Bronchial epithelial cell (primary cell): Measurements from ENCODE around the gene TXNL4A. TPM values are rescaled to one million over a fixed set of nuclear protein-coding genes. Genes with fewer than 3 reads are reported as not detected.
"Not testable (repeated sequence)": the region's sequence is repeated elsewhere in the genome, so short reads cannot be mapped to it uniquely, and the experiment has no call there.

Experiments
- DNase-seq: peaks from one replicate; pipeline ENCODE4 v3.0.0-alpha.2; 2010; ENCODE audit warnings: low read depth
- FAIRE-seq: peaks from 2 replicates; lab custom pipeline; 2011; peaks lifted over from hg19 to GRCh38; lab: Jason Lieb, UNC
- H3K27me3 ChIP-seq: 2 replicates; pipeline ENCODE4 v1.5.1; 2011; ENCODE audit warnings: low read length; ENCODE audit not compliant: control insufficient read depth, insufficient read depth
- H3K36me3 ChIP-seq: 2 replicates; pipeline ENCODE4 v1.5.1; 2011; ENCODE audit warnings: low read length; ENCODE audit not compliant: control insufficient read depth, insufficient read depth
- H3K4me3 ChIP-seq: 2 replicates; pipeline ENCODE4 v1.5.1; 2011; ENCODE audit warnings: mild to moderate bottlenecking, low read depth, low read length, control low read depth
- total RNA-seq: library from RNA; depleted of rRNA; stranded (reverse); fragments of >200 nt; gene quantifications from 2 replicates; pipeline ENCODE4 v1.2.1, GENCODE V29; 2014
- TF ChIP-seq, protein P1 (sequence below): IDR thresholded peaks from 2 replicates; pipeline ENCODE4 v1.5.1; 2011; ENCODE audit warnings: mild to moderate bottlenecking, moderate library complexity, low read length, control low read depth, inconsistent platforms; ENCODE audit not compliant: insufficient read depth, severe bottlenecking

TXNL4A gene
- total RNA-seq, 1 donor from 2014 or later = 44.0 TPM

DNA sequence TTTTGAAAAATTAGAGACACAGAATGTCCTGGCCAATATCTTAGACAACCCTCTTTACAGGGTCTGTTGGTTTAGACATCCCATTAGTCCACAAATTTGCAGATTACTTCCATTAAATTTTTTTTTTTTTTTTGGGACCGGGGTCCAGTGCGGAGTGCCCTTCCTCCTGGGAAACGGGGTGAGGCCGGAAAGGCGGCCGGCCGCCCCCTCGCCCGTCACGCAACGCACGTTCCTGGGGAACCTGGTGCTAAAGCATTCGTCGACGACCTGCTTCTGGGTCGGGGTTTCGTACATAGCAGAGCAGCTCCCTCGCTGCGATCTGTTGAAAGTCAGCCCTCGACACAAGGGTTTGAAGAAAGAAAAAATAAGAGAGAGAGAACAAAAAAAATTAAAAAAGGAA, 24.4 kb upstream of the TXNL4A start:
- DNase-seq (no peak), FAIRE-seq (no peak)
- TF ChIP-seq, protein P1, sequence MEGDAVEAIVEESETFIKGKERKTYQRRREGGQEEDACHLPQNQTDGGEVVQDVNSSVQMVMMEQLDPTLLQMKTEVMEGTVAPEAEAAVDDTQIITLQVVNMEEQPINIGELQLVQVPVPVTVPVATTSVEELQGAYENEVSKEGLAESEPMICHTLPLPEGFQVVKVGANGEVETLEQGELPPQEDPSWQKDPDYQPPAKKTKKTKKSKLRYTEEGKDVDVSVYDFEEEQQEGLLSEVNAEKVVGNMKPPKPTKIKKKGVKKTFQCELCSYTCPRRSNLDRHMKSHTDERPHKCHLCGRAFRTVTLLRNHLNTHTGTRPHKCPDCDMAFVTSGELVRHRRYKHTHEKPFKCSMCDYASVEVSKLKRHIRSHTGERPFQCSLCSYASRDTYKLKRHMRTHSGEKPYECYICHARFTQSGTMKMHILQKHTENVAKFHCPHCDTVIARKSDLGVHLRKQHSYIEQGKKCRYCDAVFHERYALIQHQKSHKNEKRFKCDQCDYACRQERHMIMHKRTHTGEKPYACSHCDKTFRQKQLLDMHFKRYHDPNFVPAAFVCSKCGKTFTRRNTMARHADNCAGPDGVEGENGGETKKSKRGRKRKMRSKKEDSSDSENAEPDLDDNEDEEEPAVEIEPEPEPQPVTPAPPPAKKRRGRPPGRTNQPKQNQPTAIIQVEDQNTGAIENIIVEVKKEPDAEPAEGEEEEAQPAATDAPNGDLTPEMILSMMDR = no peak
- H3K36me3 ChIP-seq = no peaks in the 10 kb centered on the region
- no peaks in the 10 kb centered on the region for H3K27me3 ChIP-seq
- H3K4me3 ChIP-seq = no peak overlapping the region

DNA sequence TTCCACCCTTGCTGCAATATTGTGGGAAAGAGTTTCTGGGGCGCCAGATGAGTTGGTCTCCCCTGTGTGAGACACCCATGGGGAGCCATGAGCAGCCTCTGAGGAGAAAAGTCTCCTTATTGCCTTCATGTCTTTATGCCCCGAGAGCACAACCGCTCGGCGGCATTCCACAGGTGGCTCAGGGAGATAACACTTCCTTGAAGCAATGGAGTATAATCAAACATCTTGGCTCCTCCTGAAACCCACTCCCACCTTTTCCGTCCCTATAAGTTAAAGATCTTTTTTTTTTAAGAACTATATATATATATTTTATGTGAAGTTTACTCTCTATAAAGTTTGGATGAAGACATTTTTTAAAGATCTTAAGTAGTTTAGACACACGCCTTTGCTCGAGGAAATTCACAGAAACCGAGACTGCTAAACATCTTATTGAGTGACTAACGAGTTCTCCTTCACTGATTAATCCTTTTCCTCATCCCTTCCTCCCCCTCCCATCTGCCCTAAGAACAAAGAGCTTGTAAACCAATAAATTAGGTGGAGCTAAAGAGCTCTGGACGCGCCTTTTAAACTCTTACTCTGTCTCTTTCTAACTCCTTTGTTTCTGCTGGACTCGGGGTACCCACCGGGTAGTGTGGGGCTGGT, 23.3 kb upstream of the TXNL4A start:
- H3K4me3 ChIP-seq, FAIRE-seq, H3K36me3 ChIP-seq, H3K27me3 ChIP-seq, DNase-seq: not testable (repeated sequence)

DNA sequence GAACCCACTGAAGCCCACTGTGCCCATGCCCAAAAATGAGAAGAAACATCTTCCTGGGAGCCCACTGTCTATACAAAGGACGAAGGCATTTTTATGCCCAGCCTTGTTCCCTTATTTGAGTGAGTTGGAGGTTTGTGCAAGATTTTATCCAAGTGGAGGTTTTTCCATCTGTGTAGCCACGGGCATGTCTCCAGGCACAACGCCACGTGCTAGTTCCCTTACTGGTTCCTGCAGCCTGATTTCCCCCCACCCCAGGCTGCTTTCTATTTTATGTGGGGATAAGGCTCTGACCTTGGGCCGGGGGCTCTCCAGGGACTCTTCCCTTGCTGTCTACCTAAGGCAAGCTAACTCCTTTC, 22.2 kb upstream of the TXNL4A start:
- FAIRE-seq (no peak), DNase-seq (no peak)
- Histone ChIP-seq H3K27me3 (no peaks in the 10 kb centered on the region), H3K36me3 (no peaks in the 10 kb centered on the region), H3K4me3 (no peak overlapping the region)
- TF ChIP-seq, protein P1 = no peak

DNA sequence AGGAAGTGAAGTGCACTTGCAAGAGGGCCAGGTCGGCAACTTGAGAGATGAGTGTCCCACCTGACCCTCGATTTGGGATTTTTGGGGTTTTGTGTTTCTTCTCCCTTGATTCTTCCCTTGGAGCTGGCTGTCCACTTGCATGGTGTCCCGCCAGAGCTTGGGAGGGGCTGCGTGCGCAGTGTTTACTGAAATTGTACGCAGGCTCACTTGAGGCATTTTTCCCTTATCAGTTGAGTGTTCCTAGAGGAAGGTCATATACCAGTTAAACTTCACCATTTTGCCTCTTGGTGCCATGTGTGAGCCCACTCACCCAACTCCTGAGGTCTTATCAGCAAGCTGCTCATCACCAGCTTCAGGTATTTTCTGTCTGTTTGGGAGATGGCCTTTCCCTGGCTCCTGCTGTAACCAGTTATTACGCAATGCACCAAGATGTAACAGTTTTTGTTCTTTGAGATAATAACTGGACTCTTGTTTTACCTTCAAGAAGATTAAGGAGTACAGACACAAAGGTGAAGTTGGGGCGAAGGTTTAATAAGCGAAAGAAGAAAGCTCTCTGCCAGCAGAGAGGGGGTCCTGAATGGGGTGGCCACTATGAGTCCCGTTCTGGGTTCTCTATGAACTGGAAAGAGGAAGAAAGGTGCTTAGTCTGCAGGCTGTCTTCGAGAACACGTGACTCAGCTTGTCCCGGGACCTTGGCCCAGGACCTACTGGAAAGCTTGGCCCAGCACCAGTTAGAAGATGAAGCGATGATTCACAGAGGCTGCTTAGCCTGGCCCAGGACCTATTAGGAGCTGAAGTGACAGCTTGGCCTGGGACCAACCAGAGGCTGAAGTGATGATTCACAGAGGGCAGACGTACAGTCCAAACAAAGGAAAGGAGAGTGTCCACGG, 21.5 kb upstream of the TXNL4A start:
- H3K27me3 ChIP-seq = no peaks in the 10 kb centered on the region
- peak; percentile 84 for DNase-seq
- TF ChIP-seq, protein P1 = no peak
- no peak overlapping the region for H3K4me3 ChIP-seq
- no peaks in the 10 kb centered on the region for H3K36me3 ChIP-seq
- peak; percentile 99 for FAIRE-seq

DNA sequence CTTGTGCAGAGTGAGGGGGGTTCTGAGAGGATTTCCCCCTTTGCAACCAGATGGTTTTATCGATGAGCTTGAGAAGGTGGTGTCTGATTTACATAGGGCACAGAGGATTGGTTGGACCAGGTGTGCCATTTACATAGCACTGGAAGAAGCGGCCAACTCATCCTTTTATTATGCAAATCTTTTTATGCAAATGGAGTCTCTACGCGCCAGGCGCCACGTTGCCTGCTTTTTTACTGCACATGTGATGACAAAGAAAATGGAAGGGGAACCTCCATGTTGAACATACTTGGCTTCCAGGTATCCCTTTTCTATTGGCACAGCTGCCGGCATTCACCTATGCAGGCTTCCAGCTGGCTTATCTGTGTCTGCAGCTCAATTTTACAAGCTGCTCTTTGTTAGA, 18.4 kb upstream of the TXNL4A start:
- TF ChIP-seq, protein P1 = no peak
- no peak for FAIRE-seq
- Histone ChIP-seq H3K4me3 (no peak overlapping the region), H3K36me3 (no peaks in the 10 kb centered on the region), H3K27me3 (no peaks in the 10 kb centered on the region)
- DNase-seq = no peak

DNA sequence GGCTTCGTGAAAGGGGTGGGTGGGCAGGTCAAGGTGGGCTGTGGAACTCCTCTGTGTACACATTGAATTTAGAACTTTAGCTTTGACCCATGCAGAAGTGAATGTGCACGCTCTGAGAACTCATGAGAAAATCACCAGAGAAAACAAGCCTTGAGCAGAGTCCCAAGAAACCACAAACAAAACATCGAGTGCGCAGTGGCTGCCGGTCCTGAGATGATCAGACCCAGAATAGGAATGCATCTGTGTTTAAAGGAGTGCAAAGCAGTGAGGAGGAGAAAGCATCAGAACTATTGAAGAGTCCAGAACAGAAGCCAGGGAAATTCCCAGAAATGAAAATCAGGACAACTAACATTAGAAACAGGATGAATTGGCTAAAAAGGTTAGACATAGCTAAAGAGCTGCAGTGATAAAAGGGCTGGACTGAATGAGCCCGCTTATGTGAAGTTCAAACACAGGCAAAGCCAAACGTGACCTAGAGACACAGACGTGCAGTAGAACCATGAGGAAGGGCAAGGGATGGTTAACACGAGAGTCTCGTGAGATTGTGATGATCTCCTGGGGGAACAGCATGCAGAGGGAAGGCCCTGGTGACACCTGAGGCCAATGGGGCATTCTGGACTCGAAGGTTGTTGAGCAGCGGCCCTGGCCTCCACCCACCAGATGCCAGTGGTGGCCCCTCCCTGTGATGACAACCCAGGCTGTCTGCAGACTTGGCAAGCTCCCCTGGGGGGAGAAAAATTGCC, 16.4 kb upstream of the TXNL4A start:
- Histone ChIP-seq H3K27me3 (no peaks in the 10 kb centered on the region), H3K4me3 (no peak overlapping the region), H3K36me3 (no peaks in the 10 kb centered on the region)
- FAIRE-seq (peak; percentile 88), DNase-seq (no peak)
- TF ChIP-seq, protein P1 = no peak
